GM12891 (cell line): ENCODE data around the gene SETBP1.

ENCODE experiments used
- POLR2A ChIP-seq: IDR thresholded peaks from 2 replicates; pipeline ENCODE4 v1.6.1; 2011; ENCODE audit warnings: low read depth, low read length, control low read depth
- POLR2AphosphoS5 ChIP-seq: IDR thresholded peaks from 2 replicates; pipeline ENCODE4 v1.6.1; 2011; ENCODE audit warnings: low read depth, low read length, control low read depth
- SPI1 ChIP-seq: IDR thresholded peaks from 2 replicates; pipeline ENCODE4 v1.6.1; 2011; ENCODE audit warnings: low read depth, low read length, control low read depth

DNA sequence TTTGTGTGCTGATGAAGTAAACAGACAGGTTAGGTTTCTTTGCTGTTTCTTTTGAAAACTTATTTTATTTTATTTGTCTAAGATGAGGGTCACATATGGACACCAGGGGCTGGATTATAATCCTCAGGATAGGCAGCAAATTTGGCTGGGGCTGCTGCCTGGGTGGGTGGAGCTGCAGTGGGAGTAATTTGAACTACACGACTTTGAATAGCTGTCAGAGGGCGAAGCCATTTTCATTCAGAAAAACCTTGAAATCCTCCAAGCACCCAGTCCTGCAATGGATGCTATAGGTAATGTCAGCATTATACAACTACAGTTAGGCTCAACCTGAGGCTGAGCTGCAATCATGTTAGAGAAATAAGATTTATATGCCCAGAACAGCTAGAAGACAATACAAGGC lies 16.6 kb downstream of the SETBP1 start:
- no peak for TF ChIP-seq POLR2A
- no peak for TF ChIP-seq SPI1
- no peak for TF ChIP-seq POLR2AphosphoS5
